SK-N-SH treated with all-trans-retinoic acid at 6 μM for 48 hours (cell line): ENCODE results near the gene PSORS1C1.

Experiments
- ATAC-seq: fragments of 200-7000 bp; cut with Tn5 transposase; 3 replicates; pipeline ENCODE4 v1.9.1; 2020; ENCODE audit warnings: mild to moderate bottlenecking, moderate library complexity
- ARNTL ChIP-seq: fragments of 450-650 bp; formaldehyde crosslinking; IDR thresholded peaks from 2 replicates; pipeline ENCODE4 v1.5.0; 2020; ENCODE audit warnings: low read depth, mild to moderate bottlenecking, moderate library complexity, borderline replicate concordance
- BACH2 ChIP-seq: fragments of 250-450 bp; sonication (Bioruptor Pico); IDR thresholded peaks from 2 replicates; pipeline ENCODE4 v1.9.0; 2021; ENCODE audit warnings: mild to moderate bottlenecking, borderline replicate concordance
- CSDC2 ChIP-seq: fragments of 250-450 bp; sonication (Bioruptor Pico); IDR thresholded peaks from 2 replicates; pipeline ENCODE4 v1.5.0; 2020; ENCODE audit warnings: mild to moderate bottlenecking, moderate library complexity
- ESRRG ChIP-seq: fragments of 250-450 bp; sonication (Bioruptor Pico); IDR thresholded peaks from 2 replicates; pipeline ENCODE4 v1.6.1; 2021; ENCODE audit warnings: mild to moderate bottlenecking
- ISL1 ChIP-seq: fragments of 250-450 bp; sonication (Bioruptor Pico); IDR thresholded peaks from 2 replicates; pipeline ENCODE4 v2.1.2; 2022; ENCODE audit warnings: mild to moderate bottlenecking, moderate library complexity
- OSR1 ChIP-seq: fragments of 250-450 bp; sonication (Bioruptor Pico); IDR thresholded peaks from 2 replicates; pipeline ENCODE4 v1.8.0; 2022; ENCODE audit warnings: moderate library complexity, mild to moderate bottlenecking, inconsistent platforms
- RARB ChIP-seq: fragments of 250-450 bp; sonication (Bioruptor Pico); IDR thresholded peaks from 2 replicates; pipeline ENCODE4 v1.8.0; 2021; ENCODE audit warnings: mild to moderate bottlenecking, moderate library complexity
- TCF4 ChIP-seq: fragments of 250-450 bp; sonication (Bioruptor Pico); IDR thresholded peaks from 2 replicates; pipeline ENCODE4 v1.8.0; 2021; ENCODE audit warnings: mild to moderate bottlenecking, moderate library complexity, borderline replicate concordance
- TOX ChIP-seq: fragments of 250-450 bp; sonication (Bioruptor Pico); IDR thresholded peaks from 2 replicates; pipeline ENCODE4 v1.8.0; 2021; ENCODE audit warnings: mild to moderate bottlenecking, moderate library complexity, borderline replicate concordance
- ZC3H10 ChIP-seq: fragments of 250-450 bp; sonication (Bioruptor Pico); IDR thresholded peaks from 2 replicates; pipeline ENCODE4 v1.5.1; 2021; ENCODE audit warnings: mild to moderate bottlenecking, moderate library complexity
- ZFP3 ChIP-seq: fragments of 250-450 bp; sonication (Bioruptor Pico); IDR thresholded peaks from 2 replicates; pipeline ENCODE4 v1.5.0; 2020; ENCODE audit warnings: mild to moderate bottlenecking, moderate library complexity
- ZNF565 ChIP-seq: fragments of 450-650 bp; formaldehyde crosslinking; conservative IDR thresholded peaks from 2 replicates; pipeline ENCODE4 v1.5.0; 2020; ENCODE audit warnings: low read depth, mild to moderate bottlenecking, moderate library complexity
- ZNF70 ChIP-seq: fragments of 450-650 bp; formaldehyde crosslinking; IDR thresholded peaks from 2 replicates; pipeline ENCODE4 v1.5.0; 2020; ENCODE audit warnings: mild to moderate bottlenecking, moderate library complexity
- ZNF8 ChIP-seq: fragments of 450-650 bp; formaldehyde crosslinking; IDR thresholded peaks from 2 replicates; pipeline ENCODE4 v1.5.0; 2020; ENCODE audit warnings: mild to moderate bottlenecking, moderate library complexity
- TF ChIP-seq, protein P1 (sequence below): fragments of 250-450 bp; sonication (Bioruptor Pico); IDR thresholded peaks from 2 replicates; pipeline ENCODE4 v1.8.0; 2020; ENCODE audit warnings: mild to moderate bottlenecking, moderate library complexity, borderline replicate concordance
- TF ChIP-seq, protein P2 (sequence below): fragments of 250-450 bp; sonication (Bioruptor Pico); IDR thresholded peaks from 2 replicates; pipeline ENCODE4 v1.5.1; 2020; ENCODE audit warnings: low read depth, mild to moderate bottlenecking, moderate library complexity
- TF ChIP-seq, protein P3 (sequence below): fragments of 250-450 bp; sonication (Bioruptor Pico); IDR thresholded peaks from 2 replicates; pipeline ENCODE4 v1.5.0; 2020; ENCODE audit warnings: mild to moderate bottlenecking, moderate library complexity

Gene PSORS1C1

DNA sequence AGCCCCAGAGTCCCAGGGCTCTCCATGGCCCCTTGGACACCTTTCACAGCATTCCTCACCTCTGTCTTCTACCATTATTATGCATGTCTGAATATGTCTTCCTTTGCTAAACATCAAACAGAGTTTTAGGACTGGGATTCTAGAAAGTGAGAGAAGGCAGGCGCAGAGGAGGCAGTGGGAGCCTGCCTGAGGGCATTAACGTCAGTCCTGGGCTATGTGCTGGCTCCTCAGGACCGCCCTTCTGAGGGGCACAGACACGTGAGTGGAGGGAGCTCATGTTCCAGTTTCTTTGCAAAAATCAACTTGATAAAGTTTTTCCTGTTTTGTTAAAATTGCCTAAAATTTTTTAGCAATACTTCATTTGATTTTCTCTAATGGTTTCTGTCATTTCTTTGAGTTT, 40.2 kb upstream of the PSORS1C1 start:
- no peak for ATAC-seq

DNA sequence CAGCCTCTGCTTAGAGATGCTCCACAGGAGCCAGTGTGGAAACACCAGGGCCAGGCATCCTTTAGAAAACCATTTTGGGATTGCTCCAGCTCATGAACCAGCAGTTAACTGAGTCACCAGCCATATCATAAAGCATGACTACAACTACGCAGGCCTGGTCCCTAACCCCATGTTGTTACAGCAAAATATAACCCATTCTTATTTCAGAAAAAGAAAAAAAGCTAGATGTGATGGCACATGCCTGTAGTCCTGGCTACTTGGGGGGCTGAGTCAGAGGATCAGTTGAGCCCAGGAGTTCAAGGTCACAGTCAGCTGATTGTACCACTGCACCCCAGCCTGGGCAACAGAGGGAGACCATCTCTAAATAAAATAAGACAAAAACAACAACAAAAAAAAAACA, 39.1 kb upstream of the PSORS1C1 start:
- no peak for TF ChIP-seq BACH2 (CRISPR knock-in tag)
- TF ChIP-seq, protein P1, sequence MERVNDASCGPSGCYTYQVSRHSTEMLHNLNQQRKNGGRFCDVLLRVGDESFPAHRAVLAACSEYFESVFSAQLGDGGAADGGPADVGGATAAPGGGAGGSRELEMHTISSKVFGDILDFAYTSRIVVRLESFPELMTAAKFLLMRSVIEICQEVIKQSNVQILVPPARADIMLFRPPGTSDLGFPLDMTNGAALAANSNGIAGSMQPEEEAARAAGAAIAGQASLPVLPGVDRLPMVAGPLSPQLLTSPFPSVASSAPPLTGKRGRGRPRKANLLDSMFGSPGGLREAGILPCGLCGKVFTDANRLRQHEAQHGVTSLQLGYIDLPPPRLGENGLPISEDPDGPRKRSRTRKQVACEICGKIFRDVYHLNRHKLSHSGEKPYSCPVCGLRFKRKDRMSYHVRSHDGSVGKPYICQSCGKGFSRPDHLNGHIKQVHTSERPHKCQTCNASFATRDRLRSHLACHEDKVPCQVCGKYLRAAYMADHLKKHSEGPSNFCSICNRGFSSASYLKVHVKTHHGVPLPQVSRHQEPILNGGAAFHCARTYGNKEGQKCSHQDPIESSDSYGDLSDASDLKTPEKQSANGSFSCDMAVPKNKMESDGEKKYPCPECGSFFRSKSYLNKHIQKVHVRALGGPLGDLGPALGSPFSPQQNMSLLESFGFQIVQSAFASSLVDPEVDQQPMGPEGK (CRISPR knock-in tag) = no peak
- TF ChIP-seq, protein P2, sequence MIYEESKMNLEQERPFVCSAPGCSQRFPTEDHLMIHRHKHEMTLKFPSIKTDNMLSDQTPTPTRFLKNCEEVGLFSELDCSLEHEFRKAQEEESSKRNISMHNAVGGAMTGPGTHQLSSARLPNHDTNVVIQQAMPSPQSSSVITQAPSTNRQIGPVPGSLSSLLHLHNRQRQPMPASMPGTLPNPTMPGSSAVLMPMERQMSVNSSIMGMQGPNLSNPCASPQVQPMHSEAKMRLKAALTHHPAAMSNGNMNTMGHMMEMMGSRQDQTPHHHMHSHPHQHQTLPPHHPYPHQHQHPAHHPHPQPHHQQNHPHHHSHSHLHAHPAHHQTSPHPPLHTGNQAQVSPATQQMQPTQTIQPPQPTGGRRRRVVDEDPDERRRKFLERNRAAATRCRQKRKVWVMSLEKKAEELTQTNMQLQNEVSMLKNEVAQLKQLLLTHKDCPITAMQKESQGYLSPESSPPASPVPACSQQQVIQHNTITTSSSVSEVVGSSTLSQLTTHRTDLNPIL (CRISPR knock-in tag) = no peak
- no peak for TF ChIP-seq ZC3H10 (CRISPR knock-in tag)
- TF ChIP-seq, protein P3, sequence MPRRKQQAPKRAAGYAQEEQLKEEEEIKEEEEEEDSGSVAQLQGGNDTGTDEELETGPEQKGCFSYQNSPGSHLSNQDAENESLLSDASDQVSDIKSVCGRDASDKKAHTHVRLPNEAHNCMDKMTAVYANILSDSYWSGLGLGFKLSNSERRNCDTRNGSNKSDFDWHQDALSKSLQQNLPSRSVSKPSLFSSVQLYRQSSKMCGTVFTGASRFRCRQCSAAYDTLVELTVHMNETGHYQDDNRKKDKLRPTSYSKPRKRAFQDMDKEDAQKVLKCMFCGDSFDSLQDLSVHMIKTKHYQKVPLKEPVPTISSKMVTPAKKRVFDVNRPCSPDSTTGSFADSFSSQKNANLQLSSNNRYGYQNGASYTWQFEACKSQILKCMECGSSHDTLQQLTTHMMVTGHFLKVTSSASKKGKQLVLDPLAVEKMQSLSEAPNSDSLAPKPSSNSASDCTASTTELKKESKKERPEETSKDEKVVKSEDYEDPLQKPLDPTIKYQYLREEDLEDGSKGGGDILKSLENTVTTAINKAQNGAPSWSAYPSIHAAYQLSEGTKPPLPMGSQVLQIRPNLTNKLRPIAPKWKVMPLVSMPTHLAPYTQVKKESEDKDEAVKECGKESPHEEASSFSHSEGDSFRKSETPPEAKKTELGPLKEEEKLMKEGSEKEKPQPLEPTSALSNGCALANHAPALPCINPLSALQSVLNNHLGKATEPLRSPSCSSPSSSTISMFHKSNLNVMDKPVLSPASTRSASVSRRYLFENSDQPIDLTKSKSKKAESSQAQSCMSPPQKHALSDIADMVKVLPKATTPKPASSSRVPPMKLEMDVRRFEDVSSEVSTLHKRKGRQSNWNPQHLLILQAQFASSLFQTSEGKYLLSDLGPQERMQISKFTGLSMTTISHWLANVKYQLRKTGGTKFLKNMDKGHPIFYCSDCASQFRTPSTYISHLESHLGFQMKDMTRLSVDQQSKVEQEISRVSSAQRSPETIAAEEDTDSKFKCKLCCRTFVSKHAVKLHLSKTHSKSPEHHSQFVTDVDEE = no peak
- no peak for TF ChIP-seq OSR1
- no peak for TF ChIP-seq CSDC2 (CRISPR knock-in tag)
- no peak for TF ChIP-seq ESRRG (CRISPR knock-in tag)
- no peak for TF ChIP-seq ZNF565 (CRISPR knock-in tag)
- TF ChIP-seq RARB (CRISPR knock-in tag) = no peak
- TF ChIP-seq ZFP3 (CRISPR knock-in tag) = no peak
- no peak for ATAC-seq

More for the DNA sequence above, 40.2 kb upstream of the PSORS1C1 start:
- TF ChIP-seq TCF4 (CRISPR knock-in tag) (no peak), CSDC2 (CRISPR knock-in tag) (no peak), ARNTL (CRISPR knock-in tag) (no peak), ZNF8 (no peak), ZNF70 (no peak), OSR1 (no peak), BACH2 (CRISPR knock-in tag) (no peak)
- TF ChIP-seq, protein P3 = no peak
- TF ChIP-seq, protein P1 (CRISPR knock-in tag) = no peak
- TF ChIP-seq, protein P2 (CRISPR knock-in tag) = no peak

DNA sequence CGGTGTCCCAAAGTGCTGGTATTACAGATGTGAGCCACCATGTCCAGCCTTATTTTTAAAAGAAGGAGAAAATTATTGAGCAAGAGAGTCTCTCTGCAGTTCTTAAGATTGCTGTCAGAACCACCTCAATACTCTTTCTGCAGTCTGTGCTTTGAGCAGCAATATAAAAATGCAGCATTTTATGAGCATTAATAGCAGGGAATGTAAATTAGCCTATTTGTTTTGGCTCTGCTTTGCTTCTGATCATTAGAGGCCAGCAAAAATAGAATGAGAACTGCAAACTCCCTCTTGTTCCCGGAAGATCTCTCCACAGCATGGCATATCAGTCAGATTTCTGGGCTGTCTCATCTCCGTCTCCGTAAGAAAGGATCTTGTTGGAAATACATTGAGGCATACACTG, 38.0 kb upstream of the PSORS1C1 start:
- no peak for ATAC-seq

More for the DNA sequence above, 38.0 kb upstream of the PSORS1C1 start:
- TF ChIP-seq ISL1 (CRISPR knock-in tag) (peak; percentile 12; the same call in 1 of the 2 replicates), TOX (CRISPR knock-in tag) (no peak), ZFP3 (CRISPR knock-in tag) (no peak)
